Measurements from ENCODE around the gene ABHD16A. TPM values are rescaled to one million over a fixed set of nuclear protein-coding genes. Genes with fewer than 3 reads are reported as not detected.

Gene ABHD16A
- total RNA-seq, 1 donor from 2014 or later = 52.7 TPM

DNA sequence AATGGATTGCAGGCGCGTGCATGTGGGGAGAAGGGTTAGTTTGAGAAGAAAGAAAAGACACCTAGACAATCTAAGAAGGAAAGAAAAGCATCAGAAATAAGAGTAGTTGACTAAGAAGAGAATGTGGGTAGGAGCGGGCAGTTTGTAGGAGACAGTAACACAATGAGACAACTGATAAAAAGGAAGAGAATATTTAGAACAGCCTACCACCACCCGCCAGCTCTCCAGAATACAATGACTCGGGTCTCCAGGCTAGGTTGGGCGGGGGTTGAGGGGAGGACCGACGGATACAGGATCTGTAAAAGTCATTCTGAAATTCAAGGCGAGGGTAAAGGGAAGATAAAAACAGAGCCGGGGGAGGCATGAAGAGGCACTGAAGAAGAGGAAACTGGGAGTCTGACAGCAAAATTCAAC is 712 bp downstream of the ABHD16A start:
- intact Hi-C loops (cut with micrococcal nuclease) = loop anchor here (2.0 kb wide), 1 partner anchor 38 kb away; the partner anchor contains the start of gene GPANK1
- no peaks in the 10 kb centered on the region for H3K27me3 Mint-ChIP-seq (ENCODE audit: low read depth)
- H3K4me3 Mint-ChIP-seq (ENCODE audit: low read depth) = peak overlapping the region; percentile 99
- peak overlapping the region; percentile 98 for H3K27ac Mint-ChIP-seq
- H3K9me3 Mint-ChIP-seq = no peaks in the 10 kb centered on the region
- H3K36me3 Mint-ChIP-seq (ENCODE audit: low read depth) = peaks cover 15% of the 10 kb centered on the region
- no peak for DNase-seq (ENCODE audit: low spot score)
- H3K4me1 Mint-ChIP-seq (ENCODE audit: low read depth) = peaks cover 26% of the 10 kb centered on the region

DNA sequence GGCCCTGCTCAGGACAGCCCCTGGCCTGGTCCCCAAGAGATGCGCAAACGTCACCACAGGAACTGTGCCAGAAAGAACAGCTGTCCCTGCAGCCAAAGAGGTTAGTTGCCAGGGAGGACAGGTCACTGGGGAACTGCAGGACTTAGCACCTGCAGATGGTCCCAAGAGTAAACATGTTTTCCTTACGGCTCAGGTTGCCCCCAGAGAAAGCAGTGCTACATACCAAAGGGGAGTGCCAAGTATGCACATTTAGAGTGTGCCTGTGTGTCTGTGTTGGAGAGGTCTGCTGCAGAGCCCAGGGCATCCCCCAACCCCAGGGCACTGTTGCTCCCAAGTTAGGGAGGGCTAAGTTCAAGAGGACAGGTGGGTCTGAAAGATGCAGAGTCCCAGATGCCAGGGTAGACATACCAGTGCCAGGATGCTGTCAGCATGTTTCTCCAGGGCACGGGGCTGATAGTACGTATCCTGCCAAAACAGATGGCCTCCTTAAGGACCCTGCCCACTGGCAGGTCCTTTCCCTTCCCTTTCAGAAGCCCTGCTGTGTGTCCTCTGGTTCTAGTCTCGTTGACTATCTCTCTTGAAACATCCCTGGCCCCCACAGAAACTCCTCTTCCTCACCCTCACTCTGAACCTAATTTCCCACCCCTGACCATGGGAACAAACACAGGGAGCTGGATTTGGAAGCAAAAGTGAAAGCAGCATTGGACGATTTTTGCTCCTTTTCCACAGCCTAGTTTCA is 1.3 kb downstream of the ABHD16A start:
- no peaks in the 10 kb centered on the region for H3K27me3 Mint-ChIP-seq (ENCODE audit: low read depth)
- peaks cover 18% of the 10 kb centered on the region for H3K36me3 Mint-ChIP-seq (ENCODE audit: low read depth)
- intact Hi-C loops (cut with micrococcal nuclease) = loop anchor here (2.0 kb wide), 1 partner anchor 37 kb away; the partner anchor contains the start of gene GPANK1

DNA sequence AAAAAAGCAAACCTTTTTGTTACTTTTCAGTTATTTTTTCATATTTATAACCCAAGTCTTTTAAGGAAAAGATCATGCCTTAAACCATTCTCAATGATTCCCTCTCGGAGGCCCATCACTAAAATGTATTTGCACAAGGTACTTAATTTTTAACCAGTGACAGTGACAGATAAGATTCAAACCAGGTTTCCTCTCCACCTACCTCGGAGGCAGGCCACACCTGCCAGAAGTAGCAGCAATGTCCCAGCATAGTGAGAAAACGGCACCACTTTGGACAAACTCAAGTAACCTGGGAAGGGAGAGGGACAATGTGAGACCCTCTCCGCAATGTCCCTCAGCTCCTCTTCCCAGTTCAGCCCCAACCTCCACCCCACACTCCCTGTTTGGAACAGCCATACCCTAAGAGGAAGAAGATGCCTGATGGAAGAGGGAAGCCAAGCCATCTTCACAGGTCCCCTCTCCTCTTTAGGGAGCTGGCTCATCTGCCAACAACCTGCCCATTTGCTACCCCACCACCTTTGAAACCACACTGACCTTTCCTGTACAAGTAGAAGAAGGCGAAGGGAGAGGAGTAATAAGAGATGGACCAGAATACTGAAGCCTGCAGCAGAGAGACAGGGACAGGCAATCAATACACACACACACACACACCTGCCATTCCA is 2.3 kb downstream of the ABHD16A start:
- Mint-ChIP-seq H3K9me3 (no peaks in the 10 kb centered on the region), H3K4me3 (ENCODE audit: low read depth) (peak overlapping the region; percentile 99), H3K27me3 (ENCODE audit: low read depth) (no peaks in the 10 kb centered on the region), H3K27ac (no peak overlapping the region), H3K4me1 (ENCODE audit: low read depth) (peaks cover 28% of the 10 kb centered on the region), H3K36me3 (ENCODE audit: low read depth) (peaks cover 24% of the 10 kb centered on the region)
- intact Hi-C loops (cut with micrococcal nuclease) = no loop called here
- DNase-seq (ENCODE audit: low spot score) = no peak

More for the DNA sequence above, 1.3 kb downstream of the ABHD16A start:
- Mint-ChIP-seq H3K27ac (peak overlapping the region; percentile 98), H3K4me1 (ENCODE audit: low read depth) (peaks cover 28% of the 10 kb centered on the region), H3K9me3 (no peaks in the 10 kb centered on the region), H3K4me3 (ENCODE audit: low read depth) (peak overlapping the region; percentile 99)
- DNase-seq (ENCODE audit: low spot score) = no peak

DNA sequence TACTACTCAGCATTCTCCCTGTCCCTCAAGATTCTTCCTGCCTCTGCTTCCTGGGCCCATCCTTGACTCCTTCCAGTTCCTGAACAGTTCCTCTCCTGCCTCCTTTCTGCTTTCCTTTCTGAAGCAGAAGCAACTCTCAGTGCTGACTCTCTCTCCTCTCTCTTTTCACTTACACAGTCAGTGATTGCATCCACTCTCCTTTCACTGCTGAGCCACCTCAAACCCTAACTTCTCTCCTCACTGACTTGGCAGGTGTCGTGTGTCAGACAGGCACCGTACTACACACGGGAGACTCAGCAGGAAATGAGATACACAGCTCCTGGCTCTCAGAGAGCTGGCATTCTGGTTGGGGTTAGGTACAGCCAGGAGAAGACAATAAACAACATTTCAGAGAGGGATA is 5.6 kb downstream of the ABHD16A start:
- Mint-ChIP-seq H3K36me3 (ENCODE audit: low read depth) (peaks cover 42% of the 10 kb centered on the region), H3K27ac (peak overlapping the region; percentile 79), H3K27me3 (ENCODE audit: low read depth) (no peaks in the 10 kb centered on the region), H3K4me1 (ENCODE audit: low read depth) (peaks cover 24% of the 10 kb centered on the region), H3K9me3 (no peaks in the 10 kb centered on the region), H3K4me3 (ENCODE audit: low read depth) (no peak overlapping the region)
- no peak for DNase-seq (ENCODE audit: low spot score)
- intact Hi-C loops (cut with micrococcal nuclease) = no loop called here

DNA sequence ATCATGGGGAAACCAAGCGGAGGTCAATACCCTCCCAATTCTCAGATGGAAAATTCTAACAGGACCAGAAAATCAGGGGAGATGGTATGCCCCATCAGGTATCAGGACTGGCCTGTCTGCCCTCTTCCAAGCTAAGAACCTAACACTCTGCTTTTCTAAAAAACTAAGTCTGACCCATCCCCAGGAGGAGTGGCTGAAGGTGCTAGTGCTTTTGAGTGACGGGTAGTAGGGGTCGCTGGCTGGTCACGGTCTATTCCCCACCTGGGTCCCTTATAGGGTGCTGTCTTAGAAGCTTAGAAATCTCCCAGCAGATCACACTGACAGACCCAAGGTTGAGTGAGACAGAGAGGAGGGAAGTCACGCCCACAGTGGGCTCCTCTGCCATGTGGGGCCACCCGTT is 9.6 kb downstream of the ABHD16A start:
- no peak for DNase-seq (ENCODE audit: low spot score)
- Mint-ChIP-seq H3K27me3 (ENCODE audit: low read depth) (no peaks in the 10 kb centered on the region), H3K36me3 (ENCODE audit: low read depth) (peaks cover 54% of the 10 kb centered on the region), H3K4me1 (ENCODE audit: low read depth) (peaks cover 19% of the 10 kb centered on the region), H3K4me3 (ENCODE audit: low read depth) (no peak overlapping the region), H3K27ac (no peak overlapping the region), H3K9me3 (no peaks in the 10 kb centered on the region)
- intact Hi-C loops (cut with micrococcal nuclease) = no loop called here

DNA sequence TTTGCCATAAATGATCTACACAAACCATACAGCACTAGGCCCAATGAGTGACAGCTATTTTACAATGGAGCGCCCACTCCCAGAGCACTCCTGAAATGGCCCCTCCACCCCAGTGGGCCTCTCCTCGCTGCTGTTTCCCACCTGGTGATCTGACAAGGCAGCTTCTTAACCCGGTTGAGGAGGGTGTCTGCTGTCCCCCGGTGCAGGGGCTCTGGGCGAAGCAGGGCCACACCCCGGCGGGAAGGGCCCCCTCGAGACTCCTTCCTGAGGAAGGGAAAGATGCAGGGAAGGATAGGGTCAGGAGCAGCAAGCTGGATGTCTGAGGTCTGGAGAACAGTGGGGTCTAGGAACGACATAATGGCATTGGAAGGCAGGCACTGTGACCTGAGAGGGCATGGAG is 10.2 kb downstream of the ABHD16A start:
- peaks cover 55% of the 10 kb centered on the region for H3K36me3 Mint-ChIP-seq (ENCODE audit: low read depth)
- intact Hi-C loops (cut with micrococcal nuclease) = no loop called here
- H3K27ac Mint-ChIP-seq = no peak overlapping the region
- no peaks in the 10 kb centered on the region for H3K27me3 Mint-ChIP-seq (ENCODE audit: low read depth)
- DNase-seq (ENCODE audit: low spot score) = no peak
- H3K9me3 Mint-ChIP-seq = no peaks in the 10 kb centered on the region
- peaks cover 16% of the 10 kb centered on the region for H3K4me1 Mint-ChIP-seq (ENCODE audit: low read depth)
- no peak overlapping the region for H3K4me3 Mint-ChIP-seq (ENCODE audit: low read depth)

DNA sequence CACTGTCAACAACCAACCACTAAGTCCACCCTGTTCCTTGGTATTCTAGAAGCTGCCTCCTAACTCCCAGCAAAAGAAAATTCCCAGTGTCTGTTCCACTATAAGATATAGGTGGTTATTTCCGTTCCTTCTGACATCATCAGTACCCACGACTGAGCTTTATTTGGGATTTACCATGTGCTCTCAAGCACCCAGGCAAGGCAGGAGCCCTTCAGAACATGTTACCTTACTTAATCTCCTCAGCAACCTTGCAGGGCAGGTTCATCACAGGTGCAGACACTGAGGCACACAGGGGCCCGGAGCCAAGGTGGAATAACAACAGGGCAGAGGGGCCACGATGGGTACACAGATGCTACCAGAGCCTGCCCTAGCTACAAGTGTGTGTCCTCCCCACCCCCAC is 10.8 kb downstream of the ABHD16A start:
- Mint-ChIP-seq H3K36me3 (ENCODE audit: low read depth) (peaks cover 55% of the 10 kb centered on the region), H3K9me3 (no peaks in the 10 kb centered on the region), H3K4me1 (ENCODE audit: low read depth) (peaks cover 11% of the 10 kb centered on the region), H3K27ac (peak overlapping the region; percentile 18), H3K4me3 (ENCODE audit: low read depth) (no peak overlapping the region), H3K27me3 (ENCODE audit: low read depth) (no peaks in the 10 kb centered on the region)
- intact Hi-C loops (cut with micrococcal nuclease) = no loop called here
- no peak for DNase-seq (ENCODE audit: low spot score)

DNA sequence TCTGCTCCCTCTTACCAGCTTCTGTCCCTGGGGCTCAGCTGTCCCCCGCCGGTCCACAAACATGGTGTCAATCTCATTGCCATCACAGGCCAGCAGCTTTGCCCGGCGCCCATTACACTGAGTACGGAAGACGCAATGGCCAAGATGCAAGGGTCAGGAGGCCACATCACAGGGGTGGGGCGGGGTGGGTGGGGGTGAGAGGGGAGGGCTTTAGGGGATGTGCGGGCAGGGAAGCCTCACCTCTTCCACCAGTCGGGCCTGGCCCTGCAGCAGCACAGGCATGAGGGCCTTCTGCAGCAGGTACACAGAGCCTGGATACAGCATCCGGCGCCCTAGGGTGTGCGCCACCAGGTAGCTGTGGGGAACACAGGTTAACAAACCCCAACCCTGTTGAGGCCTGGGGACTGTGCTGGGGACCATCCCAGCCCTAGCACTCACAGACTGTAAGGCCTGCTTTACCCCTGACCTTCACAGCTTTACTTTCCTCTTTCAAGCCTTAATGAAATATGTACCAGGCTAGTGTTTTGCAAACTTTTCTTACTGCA is 11.5 kb downstream of the ABHD16A start:
- Mint-ChIP-seq H3K36me3 (ENCODE audit: low read depth) (peaks cover 52% of the 10 kb centered on the region), H3K4me3 (ENCODE audit: low read depth) (no peak overlapping the region), H3K27ac (no peak overlapping the region), H3K4me1 (ENCODE audit: low read depth) (peaks cover 10% of the 10 kb centered on the region), H3K9me3 (no peaks in the 10 kb centered on the region), H3K27me3 (ENCODE audit: low read depth) (no peaks in the 10 kb centered on the region)
- no peak for DNase-seq (ENCODE audit: low spot score)
- intact Hi-C loops (cut with micrococcal nuclease) = no loop called here

DNA sequence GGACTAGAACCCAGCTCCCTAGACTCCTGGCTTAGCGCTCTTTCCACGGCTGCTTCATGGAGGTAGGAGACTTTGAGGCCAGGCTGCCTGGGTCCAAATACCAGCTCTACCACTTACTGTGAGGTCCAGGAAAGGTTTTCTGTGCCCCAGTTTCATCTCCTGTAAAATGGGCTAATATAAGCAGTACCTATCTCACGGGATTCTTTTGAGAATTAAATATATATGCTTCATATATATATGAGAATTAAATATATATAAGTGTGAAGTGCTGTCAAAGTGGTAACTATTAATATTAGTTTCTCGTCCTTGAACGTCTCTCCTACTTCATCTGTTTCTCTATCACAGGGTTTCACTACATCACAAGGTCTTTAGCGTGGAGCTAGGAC is 12.1 kb downstream of the ABHD16A start:
- no peak overlapping the region for H3K4me3 Mint-ChIP-seq (ENCODE audit: low read depth)
- H3K27ac Mint-ChIP-seq = no peak overlapping the region
- intact Hi-C loops (cut with micrococcal nuclease) = no loop called here
- peaks cover 52% of the 10 kb centered on the region for H3K36me3 Mint-ChIP-seq (ENCODE audit: low read depth)
- H3K27me3 Mint-ChIP-seq (ENCODE audit: low read depth) = no peaks in the 10 kb centered on the region
- DNase-seq (ENCODE audit: low spot score) = no peak
- no peaks in the 10 kb centered on the region for H3K9me3 Mint-ChIP-seq
- peaks cover 10% of the 10 kb centered on the region for H3K4me1 Mint-ChIP-seq (ENCODE audit: low read depth)

DNA sequence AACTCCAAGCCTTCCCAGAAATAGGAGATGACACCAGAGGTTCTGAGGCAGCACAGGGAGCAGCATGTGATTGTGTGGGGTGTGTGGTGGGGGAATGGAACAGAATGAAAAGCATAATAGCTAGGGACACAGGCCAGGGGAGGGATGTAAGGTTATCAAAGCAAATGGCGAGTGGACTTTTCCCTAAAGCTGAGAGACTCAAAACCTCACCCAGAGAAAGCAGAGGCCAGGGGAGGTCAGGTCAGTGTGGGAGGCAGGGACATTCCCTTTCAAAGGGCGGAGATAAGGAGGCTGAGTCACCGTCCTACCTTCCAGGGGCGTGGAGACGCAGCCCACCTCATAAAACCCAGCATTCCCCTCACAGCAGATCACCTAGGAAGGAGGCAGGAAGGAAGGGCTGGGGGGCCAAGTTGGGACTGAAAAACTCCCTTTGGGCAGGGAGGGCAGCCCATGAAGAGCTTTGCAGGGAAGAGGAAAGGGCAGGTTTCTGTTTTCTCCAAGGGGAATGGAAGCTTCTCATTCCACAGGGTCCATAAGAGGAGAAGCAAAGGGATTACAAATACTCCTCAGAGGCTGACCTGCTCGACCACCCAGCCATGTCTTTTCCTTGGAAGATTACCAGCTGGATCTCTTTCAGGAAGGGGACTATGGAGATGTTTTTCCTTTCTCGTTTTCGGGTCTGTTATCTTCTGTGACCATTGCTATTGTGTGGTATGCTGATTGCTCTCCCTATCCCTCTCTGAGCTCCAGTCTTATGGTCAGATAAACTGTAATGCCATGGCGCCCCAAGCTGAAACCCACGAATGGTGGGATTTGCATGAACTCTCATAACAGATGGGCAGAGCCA is 12.7 kb downstream of the ABHD16A start:
- Mint-ChIP-seq H3K4me3 (ENCODE audit: low read depth) (no peak overlapping the region), H3K27ac (no peak overlapping the region), H3K9me3 (no peaks in the 10 kb centered on the region), H3K36me3 (ENCODE audit: low read depth) (peaks cover 57% of the 10 kb centered on the region), H3K4me1 (ENCODE audit: low read depth) (peaks cover 10% of the 10 kb centered on the region), H3K27me3 (ENCODE audit: low read depth) (no peaks in the 10 kb centered on the region)
- intact Hi-C loops (cut with micrococcal nuclease) = no loop called here
- no peak for DNase-seq (ENCODE audit: low spot score)

DNA sequence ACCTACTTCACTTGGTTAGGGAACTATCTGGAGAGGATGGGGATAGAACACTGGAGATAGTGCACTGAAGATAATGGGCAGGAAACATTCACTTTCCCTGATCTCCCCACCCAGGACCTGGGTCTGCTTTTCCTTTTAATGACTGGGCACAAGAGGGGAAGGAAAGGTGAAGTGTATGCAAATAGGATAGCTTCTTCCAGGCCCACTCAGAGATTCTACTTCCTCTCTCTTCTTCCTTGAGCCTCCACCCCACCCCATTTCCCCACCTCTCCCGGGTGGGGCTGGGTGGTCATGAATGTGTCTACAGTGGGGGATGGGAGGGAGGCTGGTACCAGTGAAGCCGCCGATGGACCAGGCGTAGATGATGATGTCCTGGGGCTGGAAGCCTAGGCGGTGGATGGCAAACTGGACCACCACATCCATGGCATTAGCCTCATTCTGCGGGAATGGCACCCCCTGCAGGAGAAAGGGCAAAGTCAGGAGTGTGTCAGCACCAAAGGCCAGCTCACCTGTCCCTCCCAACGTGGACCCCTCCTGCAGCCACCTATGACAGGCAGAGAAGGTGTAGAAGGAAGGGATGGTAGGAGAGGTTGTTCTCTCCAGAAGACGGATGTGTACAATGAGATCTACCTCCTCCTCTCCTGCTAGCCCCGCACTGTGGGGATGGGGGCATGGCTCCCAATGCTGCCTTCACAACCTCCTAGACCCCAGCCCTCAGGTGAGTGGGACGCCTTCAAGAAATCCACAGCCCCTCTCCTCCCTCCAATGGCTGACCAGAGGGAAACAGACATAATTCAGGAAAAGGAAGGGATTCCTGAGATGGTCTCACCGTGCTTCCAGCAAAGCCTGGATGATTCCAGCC is 13.6 kb downstream of the ABHD16A start:
- no peak for DNase-seq (ENCODE audit: low spot score)
- Mint-ChIP-seq H3K9me3 (no peaks in the 10 kb centered on the region), H3K36me3 (ENCODE audit: low read depth) (peaks cover 50% of the 10 kb centered on the region), H3K4me3 (ENCODE audit: low read depth) (no peak overlapping the region), H3K27me3 (ENCODE audit: low read depth) (no peaks in the 10 kb centered on the region), H3K27ac (no peak overlapping the region), H3K4me1 (ENCODE audit: low read depth) (peaks cover 10% of the 10 kb centered on the region)
- intact Hi-C loops (cut with micrococcal nuclease) = loop anchor here (10.0 kb wide), 1 partner anchor 265 kb away; the partner anchor contains the start of genes NELFE and SKIC2
